HCT116 (cell line): Measurements from ENCODE around the gene OPHN1. TPM values are rescaled to one million over a fixed set of nuclear protein-coding genes. Genes with fewer than 3 reads are reported as not detected.

ENCODE experiments used
- ATAC-seq: fragments of 200-7000 bp; cut with Tn5 transposase; 2 replicates; pipeline ENCODE4 v1.9.1; 2020; ENCODE audit warnings: mild to moderate bottlenecking, moderate library complexity
- BruUV-seq: library from RNA; stranded (reverse); fragments of 400-500 nt; replicated peaks from 2 replicates; lab custom pipeline; 2021; lab: Mats Ljungman, UMichigan
- CTCF ChIA-PET: fragments of 300-600 bp; sonication (Branson Sonifier 250); formaldehyde crosslinking; loops from one replicate; lab custom pipeline; 2021; ENCODE audit warnings: antibody characterized with exemption; lab: Charles Lee
- POLR2A ChIA-PET: fragments of 300-600, 350-600 bp; sonication (Branson Sonifier 250); formaldehyde crosslinking; loops from one replicate; lab custom pipeline; 2021; ENCODE audit warnings: antibody characterized with exemption; lab: Charles Lee
- RAD21 ChIA-PET, 2 experiments: fragments of 300-600 bp; sonication (Branson Sonifier 250); formaldehyde crosslinking; loops; one replicate each; lab custom pipeline; 2023; ENCODE audit warnings: low total read pairs in 2 of 2; ENCODE audit not compliant: uncharacterized antibody in 2 of 2, unreplicated experiment in 2 of 2, low non-redundant PET in 1 of 2; lab: Charles Lee
- DNase-seq: peaks from one replicate; pipeline ENCODE4 v3.0.0-alpha.2; 2010; ENCODE audit warnings: low read depth, low spot score
- H2AFZ ChIP-seq: fragments of 200-600 bp; shearing (Covaris generic), sonication (generic); 2 replicates; pipeline ENCODE4 v1.6.1; 2017; ENCODE audit warnings: low read depth, mixed run types, mixed read lengths, antibody characterized with exemption, low read length; ENCODE audit not compliant: poor library complexity, severe bottlenecking
- H3K27ac ChIP-seq: 2 replicates; pipeline ENCODE4 v1.5.1; 2012; ENCODE audit warnings: low read depth, low read length
- H3K27me3 ChIP-seq: fragments of 200-600 bp; sonication (generic); 2 replicates; pipeline ENCODE4 v1.6.1; 2016; ENCODE audit warnings: mixed run types, low read length, mixed read lengths; ENCODE audit not compliant: insufficient read depth
- H3K36me3 ChIP-seq, 2 experiments: fragments of 200-500 bp in 1 of 2; fragments of 200-600 bp in 1 of 2; sonication (Bioruptor generic) in 1 of 2; sonication (generic) in 1 of 2; 2 replicates each; pipeline versions ENCODE4 v1.5.1 to v1.6.1; 2014 to 2016; ENCODE audit warnings: low read length in 2 of 2, inconsistent platforms in 1 of 2, mixed read lengths in 1 of 2, mixed run types in 1 of 2; ENCODE audit not compliant: insufficient read depth in 2 of 2, control insufficient read depth in 1 of 2
- H3K4me1 ChIP-seq, 2 experiments: fragments of 200-600 bp in 1 of 2; sonication (generic) in 1 of 2; 2 replicates each; pipeline versions ENCODE4 v1.5.1 to v1.6.1; 2012 to 2017; ENCODE audit warnings: low read length in 2 of 2, inconsistent platforms in 1 of 2, mild to moderate bottlenecking in 1 of 2, mixed read lengths in 1 of 2, mixed run types in 1 of 2, moderate library complexity in 1 of 2; ENCODE audit not compliant: insufficient read depth in 2 of 2, control insufficient read depth in 1 of 2
- H3K4me2 ChIP-seq: fragments of 200-600 bp; sonication (generic); 2 replicates; pipeline ENCODE4 v1.6.1; 2017; ENCODE audit warnings: mixed run types, low read length, mixed read lengths
- H3K4me3 ChIP-seq, 2 experiments: fragments of 200-600 bp in 1 of 2; sonication (generic) in 1 of 2; replicated peaks in 1 of 2; 2 replicates each; pipeline ENCODE4 v1.5.1; 2011 to 2016; ENCODE audit warnings: low read length in 2 of 2, control low read depth in 1 of 2, low read depth in 1 of 2, mild to moderate bottlenecking in 1 of 2, mixed read lengths in 1 of 2, mixed run types in 1 of 2
- H3K79me2 ChIP-seq: fragments of 200-600 bp; sonication (generic); 2 replicates; pipeline ENCODE4 v1.6.1; 2017; ENCODE audit warnings: mild to moderate bottlenecking, mixed run types, low read length, moderate library complexity, mixed read lengths; ENCODE audit not compliant: insufficient read depth
- H3K9ac ChIP-seq: fragments of 200-600 bp; sonication (generic); 2 replicates; pipeline ENCODE4 v1.6.1; 2016; ENCODE audit warnings: low read length, mixed read lengths
- H3K9me2 ChIP-seq: fragments of 200-600 bp; sonication (generic), shearing (Covaris generic); 2 replicates; pipeline ENCODE4 v1.6.1; 2017; ENCODE audit warnings: mixed run types, mild to moderate bottlenecking, moderate library complexity; ENCODE audit not compliant: insufficient read depth
- H3K9me3 ChIP-seq, 2 experiments: fragments of 200-500 bp in 1 of 2; fragments of 200-600 bp in 1 of 2; sonication (Bioruptor generic) in 1 of 2; sonication (generic) in 1 of 2; 2 replicates each; pipeline ENCODE4 v1.6.1; 2014 to 2017; ENCODE audit warnings: low read length in 2 of 2, mixed read lengths in 2 of 2, inconsistent platforms in 1 of 2, low read depth in 1 of 2, mild to moderate bottlenecking in 1 of 2, mixed run types in 1 of 2, moderate library complexity in 1 of 2; ENCODE audit not compliant: control insufficient read depth in 1 of 2, insufficient read depth in 1 of 2
- H4K20me1 ChIP-seq: fragments of 200-600 bp; sonication (generic), shearing (Covaris generic); 2 replicates; pipeline ENCODE4 v1.6.1; 2017; ENCODE audit warnings: mixed run types, mild to moderate bottlenecking, moderate library complexity; ENCODE audit not compliant: insufficient read depth
- ELF1 ChIP-seq: IDR thresholded peaks from 2 replicates; pipeline ENCODE4 v1.6.1; 2012; ENCODE audit warnings: low read depth, borderline replicate concordance
- EZH2 ChIP-seq: fragments of 200-600 bp; sonication (generic); IDR thresholded peaks from 2 replicates; pipeline ENCODE4 v1.6.1; 2017; ENCODE audit warnings: antibody characterized with exemption, mixed run types
- EZH2phosphoT487 ChIP-seq: fragments of 200-600 bp; IDR thresholded peaks from 2 replicates; pipeline ENCODE4 v1.6.1; 2018; ENCODE audit warnings: antibody characterized with exemption, borderline replicate concordance
- MAX ChIP-seq: IDR thresholded peaks from 2 replicates; pipeline ENCODE4 v1.6.1; 2012
- POLR2A ChIP-seq: IDR thresholded peaks from 2 replicates; pipeline ENCODE4 v1.7.0; 2011; ENCODE audit warnings: borderline replicate concordance; ENCODE audit not compliant: insufficient read depth, insufficient read length; ENCODE audit errors: extremely low read depth
- RAD21 ChIP-seq: IDR thresholded peaks from 2 replicates; pipeline ENCODE4 v1.6.1; 2012; ENCODE audit warnings: low read depth, mild to moderate bottlenecking
- TCF7L2 ChIP-seq: IDR thresholded peaks from 2 replicates; pipeline ENCODE4 v1.7.0; 2011; ENCODE audit warnings: borderline replicate concordance, inconsistent platforms; ENCODE audit not compliant: insufficient read depth, insufficient read length; ENCODE audit errors: extremely low read depth
- ZBTB33 ChIP-seq: IDR thresholded peaks from 2 replicates; pipeline ENCODE4 v1.6.1; 2011; ENCODE audit warnings: mild to moderate bottlenecking, low read length, moderate library complexity; ENCODE audit not compliant: insufficient replicate concordance; ENCODE audit errors: extremely low read depth
- intact Hi-C: fragments of 100-400 bp; cut with micrococcal nuclease; formaldehyde crosslinking; loops from 2 replicates; pipeline ENCODE4 v1.10.0; 2022
- total RNA-seq: library from RNA; stranded (reverse); gene quantifications from one replicate; pipeline ENCODE4 v1.2.1, GENCODE V29; 2021; ENCODE audit not compliant: unreplicated experiment

OPHN1 gene
- total RNA-seq, 1 experiment from 2014 or later, result 2.9 TPM

- Histone ChIP-seq H3K4me2 (no peak overlapping the region), H3K4me1 (peaks cover 10 to 16% of the 10 kb centered on the region in 2 experiments), H3K9me3 (no peaks in the 10 kb centered on the region), H2AFZ (no peak overlapping the region), H3K36me3 (no peaks in the 10 kb centered on the region), H3K27me3 (no peaks in the 10 kb centered on the region), H4K20me1 (no peaks in the 10 kb centered on the region), H3K9ac (no peak overlapping the region), H3K27ac (no peak overlapping the region), H3K9me2 (no peaks in the 10 kb centered on the region), H3K79me2 (no peaks in the 10 kb centered on the region), H3K4me3 (no peak overlapping the region)
- ATAC-seq, result no peak
- ChIA-PET RAD21 (no interaction called here), POLR2A (no interaction called here), CTCF (interaction anchor here (2.3 kb wide), 1 partner anchor 612 kb away, joined by 13 read pairs; no protein-coding TSS in a partner anchor)
- DNase-seq, result no peak
- intact Hi-C loops, result loop anchor here (5.0 kb wide), 2 partner anchors 267 to 612 kb away; no protein-coding TSS in a partner anchor
- BruUV-seq, result no TSS peak
- TF ChIP-seq ZBTB33, result no peak
- TF ChIP-seq ELF1, result no peak
- TF ChIP-seq MAX, result no peak
- TF ChIP-seq POLR2A, result no peak
These were observed 237.7 kb downstream of the OPHN1 start for GRCh38 chrX:68195561-68195960.

GRCh38 chrX:68193786-68194185, 239.5 kb downstream of the OPHN1 start:
- H3K79me2 ChIP-seq, result no peaks in the 10 kb centered on the region
- intact Hi-C loops, result no loop called here
- POLR2A ChIA-PET, result no interaction called here
- no peaks in the 10 kb centered on the region for H3K9me3 ChIP-seq
- CTCF ChIA-PET, result no interaction called here
- peaks cover 3 to 7% of the 10 kb centered on the region in 2 experiments for H3K4me1 ChIP-seq
- H3K9me2 ChIP-seq, result no peaks in the 10 kb centered on the region
- H3K27ac ChIP-seq, result no peak overlapping the region
- no peaks in the 10 kb centered on the region for H3K36me3 ChIP-seq
- no peak overlapping the region for H3K4me3 ChIP-seq
- H3K9ac ChIP-seq, result no peak overlapping the region
- no peaks in the 10 kb centered on the region for H4K20me1 ChIP-seq
- BruUV-seq, result no TSS peak
- no peak for ATAC-seq
- RAD21 ChIA-PET, result no interaction called here
- H3K4me2 ChIP-seq, result no peak overlapping the region
- H2AFZ ChIP-seq, result no peak overlapping the region
- no peak for DNase-seq
- H3K27me3 ChIP-seq, result no peaks in the 10 kb centered on the region
- TF ChIP-seq RAD21 (no peak), EZH2phosphoT487 (no peak), TCF7L2 (no peak), EZH2 (no peak)
- TF ChIP-seq, all 23 proteins: peak for 0
